GM23338 (cell line): ENCODE data around the gene UBE3C.

Experiments
- CREB1 ChIP-seq: fragments of 250-450 bp; sonication (Bioruptor Pico); IDR thresholded peaks from 2 replicates; pipeline ENCODE4 v1.5.0; 2020; ENCODE audit warnings: low read depth, mild to moderate bottlenecking, moderate library complexity
- CTCF ChIP-seq, 2 experiments: fragments of 200-600 bp in 1 of 2; sonication (generic) in 1 of 2; conservative IDR thresholded peaks; 2 replicates each; pipeline versions ENCODE4 v1.5.1 to v1.6.1; 2016 to 2017; ENCODE audit warnings: antibody characterized with exemption in 2 of 2, low read depth in 2 of 2, mild to moderate bottlenecking in 2 of 2, moderate library complexity in 1 of 2
- ETS1 ChIP-seq: IDR thresholded peaks from 2 replicates; pipeline ENCODE4 v1.6.1; 2016; ENCODE audit warnings: antibody characterized with exemption
- EZH2 ChIP-seq: fragments of 200-600 bp; sonication (generic); IDR thresholded peaks from one replicate; pipeline ENCODE4 v1.8.0; 2017; ENCODE audit warnings: antibody characterized with exemption, mild to moderate bottlenecking, low read depth; ENCODE audit not compliant: unreplicated experiment
- EZH2phosphoT487 ChIP-seq: fragments of 200-600 bp; sonication (generic); IDR thresholded peaks from one replicate; pipeline ENCODE4 v1.8.1; 2018; ENCODE audit warnings: antibody characterized with exemption; ENCODE audit not compliant: unreplicated experiment
- JUNB ChIP-seq: IDR thresholded peaks from one replicate; pipeline ENCODE4 v1.6.1; 2016; ENCODE audit warnings: antibody characterized with exemption; ENCODE audit not compliant: unreplicated experiment
- NANOG ChIP-seq: IDR thresholded peaks from 2 replicates; pipeline ENCODE4 v1.6.1; 2016; ENCODE audit warnings: antibody characterized with exemption, borderline replicate concordance
- POLR2AphosphoS5 ChIP-seq: IDR thresholded peaks from 2 replicates; pipeline ENCODE4 v1.6.1; 2016; ENCODE audit warnings: antibody characterized with exemption, low read depth
- REST ChIP-seq: IDR thresholded peaks from one replicate; pipeline ENCODE4 v1.6.1; 2018; ENCODE audit warnings: antibody characterized with exemption; ENCODE audit not compliant: unreplicated experiment
- STAT1 ChIP-seq: IDR thresholded peaks from one replicate; pipeline ENCODE4 v1.6.1; 2016; ENCODE audit warnings: antibody characterized with exemption; ENCODE audit not compliant: unreplicated experiment
- ZNF114 ChIP-seq: fragments of 250-450 bp; sonication (Bioruptor Pico); IDR thresholded peaks from 2 replicates; pipeline ENCODE4 v1.5.0; 2020; ENCODE audit warnings: mild to moderate bottlenecking, moderate library complexity
- ZNF331 ChIP-seq: fragments of 250-450 bp; sonication (Bioruptor Pico); IDR thresholded peaks from 2 replicates; pipeline ENCODE4 v1.5.0; 2020; ENCODE audit warnings: low read depth, mild to moderate bottlenecking, moderate library complexity

- TF ChIP-seq CTCF (conservative IDR thresholded peaks at IDR 0.05; ENCODE audit: low read depth in 2 of 2) (no peak), POLR2AphosphoS5 (no peak), REST (no peak), JUNB (no peak), EZH2phosphoT487 (no peak), EZH2 (no peak), NANOG (no peak), ZNF114 (CRISPR knock-in tag) (no peak), CREB1 (CRISPR knock-in tag) (no peak), STAT1 (no peak), ETS1 (no peak), ZNF331 (CRISPR knock-in tag) (no peak)
Measured at GRCh38 chr7:157129200-157129599, 9.5 kb upstream of the UBE3C start.
